ENCODE results near the gene CREBRF. TPM values are rescaled to one million over a fixed set of nuclear protein-coding genes. Genes with fewer than 3 reads are reported as not detected.
A peak's percentile ranks its signal among the peaks of the same experiment; 100 is the strongest.

CREBRF gene
- total RNA-seq, 1 experiment from 2014 or later, result 16.9 TPM

- DNase-seq, result no peak
- intact Hi-C loops (cut with micrococcal nuclease; ENCODE audit: unreplicated experiment), result no loop called here
- Histone ChIP-seq H2AFZ (no peak overlapping the region), H3K4me3 (no peak overlapping the region), H3K9me3 (ENCODE audit: insufficient read depth, low read depth) (no peaks in the 10 kb centered on the region), H3K27ac (no peak overlapping the region), H3F3A (ENCODE audit: insufficient read depth, low read depth) (peaks cover 7% of the 10 kb centered on the region; the same call in 1 of the 2 replicates), H4K20me1 (ENCODE audit: insufficient read depth) (no peaks in the 10 kb centered on the region), H3K27me3 (ENCODE audit: insufficient read depth, low read depth) (no peaks in the 10 kb centered on the region), H3K36me3 (ENCODE audit: low read depth) (peaks cover 10% of the 10 kb centered on the region; the same call in 1 of the 2 replicates), H3K79me2 (ENCODE audit: low read depth) (no peaks in the 10 kb centered on the region), H3K4me2 (no peak overlapping the region), H3K9me2 (ENCODE audit: insufficient read depth) (no peaks in the 10 kb centered on the region), H3K4me1 (replicated peaks; ENCODE audit: insufficient read depth) (no peaks in the 10 kb centered on the region)
- TF ChIP-seq CTCF (conservative IDR thresholded peaks at IDR 0.05), result no peak
- no peak for TF ChIP-seq EZH2 (IDR thresholded peaks at IDR 0.05; ENCODE audit: low read depth)
- ChIA-PET CTCF (no interaction called here), POLR2A (ENCODE audit: unreplicated experiment) (interaction anchor here (0.6 kb wide), 1 partner anchor 267 kb away, joined by 4 read pairs; no protein-coding TSS in a partner anchor)
- BruUV-seq (replicated peaks), result no TSS peak
These were observed 17.0 kb upstream of the CREBRF start for GRCh38 chr5:173039188-173039587.

GRCh38 chr5:173039964-173040363 is 16.2 kb upstream of the CREBRF start:
- Histone ChIP-seq H3K4me1 (replicated peaks; ENCODE audit: insufficient read depth) (no peaks in the 10 kb centered on the region), H4K20me1 (ENCODE audit: insufficient read depth) (no peaks in the 10 kb centered on the region), H3K36me3 (ENCODE audit: low read depth) (peaks cover 6% of the 10 kb centered on the region; the same call in 1 of the 2 replicates), H3K4me3 (no peak overlapping the region), H3K9me3 (ENCODE audit: insufficient read depth, low read depth) (no peaks in the 10 kb centered on the region), H3K27ac (no peak overlapping the region), H3K27me3 (ENCODE audit: insufficient read depth, low read depth) (no peaks in the 10 kb centered on the region), H3K9me2 (ENCODE audit: insufficient read depth) (no peaks in the 10 kb centered on the region), H3K79me2 (ENCODE audit: low read depth) (no peaks in the 10 kb centered on the region), H3K4me2 (no peak overlapping the region), H3F3A (ENCODE audit: insufficient read depth, low read depth) (peaks cover 1% of the 10 kb centered on the region; the same call in 1 of the 2 replicates), H2AFZ (no peak overlapping the region)
- POLR2A ChIA-PET (ENCODE audit: unreplicated experiment), result no interaction called here
- CTCF ChIA-PET, result interaction anchor here (0.5 kb wide), 1 partner anchor 105 kb away, joined by 3 read pairs; no protein-coding TSS in a partner anchor
- BruUV-seq (replicated peaks), result TSS peak; percentile 17
- TF ChIP-seq CTCF (conservative IDR thresholded peaks at IDR 0.05), result no peak
- TF ChIP-seq EZH2 (IDR thresholded peaks at IDR 0.05; ENCODE audit: low read depth), result no peak
- intact Hi-C loops (cut with micrococcal nuclease; ENCODE audit: unreplicated experiment), result no loop called here
- DNase-seq, result no peak

- ChIA-PET CTCF (no interaction called here), POLR2A (ENCODE audit: unreplicated experiment) (interaction anchor here (0.7 kb wide), 1 partner anchor 15 kb away, joined by 3 read pairs; no protein-coding TSS in a partner anchor)
- H3K27ac ChIP-seq, result no peak overlapping the region
- intact Hi-C loops (cut with micrococcal nuclease; ENCODE audit: unreplicated experiment), result no loop called here
- no peaks in the 10 kb centered on the region for H3K79me2 ChIP-seq (ENCODE audit: low read depth)
- H2AFZ ChIP-seq, result no peak overlapping the region
- no peak overlapping the region for H3K4me2 ChIP-seq
- TF ChIP-seq EZH2 (IDR thresholded peaks at IDR 0.05; ENCODE audit: low read depth), result no peak
- TF ChIP-seq CTCF (conservative IDR thresholded peaks at IDR 0.05), result no peak
- BruUV-seq (replicated peaks), result no TSS peak
- H3K9me2 ChIP-seq (ENCODE audit: insufficient read depth), result no peaks in the 10 kb centered on the region
- no peaks in the 10 kb centered on the region for H3K27me3 ChIP-seq (ENCODE audit: insufficient read depth, low read depth)
- no peak for DNase-seq
- H3K4me3 ChIP-seq, result no peak overlapping the region
- H3K9me3 ChIP-seq (ENCODE audit: insufficient read depth, low read depth), result no peaks in the 10 kb centered on the region
- H3K36me3 ChIP-seq (ENCODE audit: low read depth), result no peaks in the 10 kb centered on the region
- H3F3A ChIP-seq (ENCODE audit: insufficient read depth, low read depth), result no peaks in the 10 kb centered on the region
- no peaks in the 10 kb centered on the region for H4K20me1 ChIP-seq (ENCODE audit: insufficient read depth)
- H3K4me1 ChIP-seq (replicated peaks; ENCODE audit: insufficient read depth), result no peaks in the 10 kb centered on the region
These were observed 14.0 kb upstream of the CREBRF start for GRCh38 chr5:173041881-173042762.
